LoVo (cell line): ENCODE data around the gene CD300H.
A peak's percentile ranks its signal among the peaks of the same experiment; 100 is the strongest.
"Not testable (repeated sequence)": the region's sequence is repeated elsewhere in the genome, so short reads cannot be mapped to it uniquely, and the experiment has no call there.

Experiments
- DNase-seq: peaks from one replicate; pipeline ENCODE4 v3.0.0-alpha.2; 2016; ENCODE audit warnings: low spot score

Gene CD300H

DNA sequence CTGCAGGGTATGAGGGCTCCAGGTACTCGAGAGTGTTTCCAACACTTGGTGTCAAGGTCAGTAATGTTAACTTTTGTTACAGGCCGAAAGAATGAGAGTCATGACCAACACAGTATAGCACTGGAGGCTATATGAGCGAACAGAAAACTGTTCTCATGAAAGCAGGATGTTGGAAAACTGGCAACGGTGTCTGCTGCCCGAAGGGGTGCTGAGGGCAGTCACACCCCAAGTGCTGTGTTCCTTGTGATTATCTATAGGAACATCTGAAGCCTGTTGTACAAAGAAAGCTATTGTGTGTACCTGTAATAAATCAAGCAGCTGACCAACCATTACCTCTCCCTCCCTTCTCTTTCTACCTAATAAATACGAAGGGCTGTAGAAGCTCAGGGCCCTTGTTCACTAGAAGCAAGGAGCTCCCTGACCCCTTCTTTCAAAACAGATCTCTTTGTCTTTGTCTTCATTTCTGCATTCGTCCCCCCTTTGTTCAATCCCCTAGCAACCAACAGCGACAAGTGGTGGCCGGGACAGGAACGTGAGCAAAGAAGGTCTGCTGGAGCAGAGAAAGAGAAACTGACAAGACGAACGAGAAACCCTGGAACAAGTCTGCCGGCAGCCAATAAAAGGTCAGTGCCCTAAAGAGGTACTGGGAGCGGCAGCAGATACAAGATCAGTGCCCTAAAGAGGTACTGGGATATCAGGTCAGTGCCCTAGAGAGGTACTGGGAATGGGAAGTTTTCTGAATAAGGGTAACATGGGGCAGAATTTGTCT is 17.2 kb upstream of the CD300H start:
- DNase-seq, result no peak

- DNase-seq, result no peak
Observed at GRCh38 chr17:74582633-74583032, 15.3 kb upstream of the CD300H start.

DNA sequence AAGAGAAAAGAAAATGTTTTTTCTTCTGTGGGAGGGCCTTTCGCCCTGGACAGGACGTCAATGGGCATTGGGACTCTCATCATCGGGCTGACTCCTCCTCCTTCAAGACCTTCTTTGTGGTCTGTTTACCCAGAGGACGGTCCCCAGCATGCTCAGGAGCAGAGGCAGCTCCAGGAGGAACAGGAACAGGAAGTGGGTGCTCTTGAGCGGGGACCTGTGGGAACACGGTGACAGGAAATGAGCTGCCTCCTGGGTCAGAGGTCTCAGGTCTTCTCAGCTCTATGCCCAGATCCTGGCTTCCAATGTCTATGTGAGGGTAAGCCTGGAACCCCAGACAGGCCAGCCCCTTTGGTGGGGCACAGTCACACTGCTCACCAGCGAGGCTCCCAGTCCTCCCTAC is 12.6 kb upstream of the CD300H start:
- DNase-seq, result no peak

DNA sequence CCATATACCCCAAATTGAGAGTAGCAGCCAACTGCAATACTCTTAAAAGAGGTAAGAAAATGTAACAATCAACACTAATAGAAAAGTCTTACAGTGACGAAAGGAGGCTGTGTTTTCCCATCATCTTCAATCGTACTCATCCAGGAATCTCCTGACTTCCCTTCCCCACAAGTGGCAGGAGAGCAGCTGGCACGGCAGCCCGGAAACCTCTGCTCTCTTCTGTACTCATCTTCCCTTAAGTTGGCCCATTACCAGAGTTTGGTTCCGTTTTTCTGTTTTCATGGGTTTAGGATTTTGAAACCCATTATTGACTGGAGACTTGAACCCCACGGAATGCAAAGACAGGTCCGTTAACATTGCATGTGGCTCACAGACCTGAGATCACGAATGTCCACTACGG is 11.7 kb upstream of the CD300H start:
- no peak for DNase-seq

DNA sequence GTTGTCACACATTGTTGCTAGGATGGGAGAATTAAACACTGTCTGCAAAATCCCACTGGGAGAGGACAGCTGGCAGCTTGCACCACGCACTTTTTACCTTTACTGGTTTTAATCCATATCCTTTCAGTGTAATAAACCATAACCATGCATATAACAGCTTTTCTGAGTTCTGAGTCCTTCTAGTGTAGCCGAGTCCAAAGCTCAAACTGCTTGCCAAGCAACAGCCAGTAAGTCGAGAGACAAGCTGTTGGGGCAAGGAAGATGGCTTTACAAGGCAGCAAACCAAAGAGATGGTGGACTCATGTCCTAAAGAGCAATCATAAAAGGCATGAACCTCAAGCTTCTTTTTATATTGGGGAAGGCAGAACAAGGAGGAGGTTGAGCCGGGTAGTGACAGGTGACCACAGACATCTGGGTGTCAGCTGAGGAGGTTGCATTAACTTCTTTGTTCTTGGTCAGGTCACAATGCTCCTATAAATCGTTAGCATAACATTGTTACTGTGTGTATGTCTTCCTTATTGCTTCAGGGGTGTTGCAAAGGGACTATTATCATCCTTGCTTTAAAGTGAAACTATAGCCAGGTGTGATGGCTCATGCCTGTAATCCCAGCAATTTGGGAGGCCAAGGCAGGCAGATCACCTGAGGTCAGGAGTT is 7.3 kb upstream of the CD300H start:
- DNase-seq, result no peak

- DNase-seq, result not testable (repeated sequence)
Observed at GRCh38 chr17:74573635-74574034, 6.3 kb upstream of the CD300H start.

DNA sequence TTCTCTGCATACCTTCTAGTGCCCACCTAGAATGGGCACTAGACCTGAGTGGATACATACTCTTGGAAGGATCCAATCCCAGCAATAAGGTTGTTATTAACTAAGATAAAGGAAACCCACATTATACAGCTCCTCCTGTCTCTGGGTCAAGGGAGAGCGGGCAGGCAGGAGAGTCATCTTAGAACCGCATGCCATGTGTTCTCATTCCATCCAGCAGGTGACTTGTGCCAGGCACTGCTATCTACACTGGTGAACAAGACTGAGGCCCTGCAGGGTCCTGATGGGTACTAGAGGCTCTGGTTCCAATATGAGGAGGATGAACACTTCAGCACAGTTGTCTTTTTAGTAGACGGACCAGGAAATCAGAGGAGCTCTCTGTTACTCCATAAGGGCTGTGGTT is 5.9 kb upstream of the CD300H start:
- DNase-seq, result no peak

DNA sequence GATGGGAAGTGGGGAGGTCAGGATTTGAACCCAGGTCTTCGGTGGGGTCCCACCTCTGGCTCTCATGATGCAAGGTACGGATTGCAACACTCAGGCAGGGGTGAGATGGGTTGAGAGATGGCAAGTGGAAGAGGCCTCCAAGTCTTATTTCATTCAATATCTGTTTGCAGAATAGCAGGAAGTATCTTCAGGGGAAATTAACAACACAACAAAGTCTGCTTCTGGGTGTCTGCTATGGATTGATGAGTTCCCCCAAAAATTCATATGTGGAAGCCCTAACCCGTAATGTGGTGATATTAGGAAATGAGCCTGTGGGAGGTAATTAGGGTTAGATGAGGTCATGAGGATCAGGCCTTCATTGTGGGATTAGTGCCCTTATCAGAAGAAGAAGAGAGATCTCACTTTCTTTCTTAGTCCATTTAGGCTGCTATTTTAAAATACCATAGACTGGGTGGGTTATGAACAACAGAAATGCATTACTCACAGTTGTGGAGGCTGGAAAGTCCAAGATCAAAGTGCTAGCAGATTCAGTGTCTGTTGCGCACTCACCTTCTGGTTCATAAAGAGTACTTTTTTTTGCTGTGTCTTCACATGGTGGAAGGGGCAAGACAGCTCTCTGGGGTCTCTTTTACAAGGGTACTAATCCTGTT is 4.4 kb upstream of the CD300H start:
- DNase-seq, result no peak

- peak; percentile 45 for DNase-seq
Observed at GRCh38 chr17:74569020-74570003, 2.0 kb upstream of the CD300H start.

- DNase-seq, result no peak
Observed at GRCh38 chr17:74568106-74568873, 981 bp upstream of the CD300H start.

GRCh38 chr17:74566132-74566753 is 1.1 kb downstream of the CD300H start:
- peak; percentile 38 for DNase-seq

GRCh38 chr17:74565126-74565525 is 2.2 kb downstream of the CD300H start:
- DNase-seq, result no peak

- DNase-seq, result no peak
Observed at GRCh38 chr17:74563358-74563757, 4.0 kb downstream of the CD300H start.

GRCh38 chr17:74561586-74561985 is 5.7 kb downstream of the CD300H start:
- DNase-seq, result no peak

- no peak for DNase-seq
Observed at GRCh38 chr17:74558882-74559519, 8.3 kb downstream of the CD300H start.

DNA sequence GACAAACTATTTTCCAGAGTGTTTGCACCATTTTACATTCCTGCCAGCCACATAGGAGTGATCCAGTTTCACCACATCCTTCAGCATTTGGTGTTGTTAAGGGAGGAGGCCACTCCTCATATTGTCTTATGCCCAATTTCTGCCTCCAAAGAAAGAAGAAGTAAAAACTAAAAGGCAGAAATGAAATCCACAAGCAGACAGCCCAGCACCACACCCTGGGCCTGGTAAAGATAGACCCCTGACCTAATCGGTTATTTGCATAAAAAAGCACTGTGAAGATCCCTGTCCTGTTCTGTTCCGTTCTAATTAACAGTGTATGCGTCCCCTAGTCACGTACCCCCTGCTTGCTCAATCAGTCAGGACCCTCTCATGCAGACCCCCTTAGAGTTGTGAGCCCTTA is 8.9 kb downstream of the CD300H start:
- not testable (repeated sequence) for DNase-seq

GRCh38 chr17:74555427-74555940 is 11.8 kb downstream of the CD300H start:
- DNase-seq, result no peak

- no peak for DNase-seq
Observed at GRCh38 chr17:74554909-74555308, 12.4 kb downstream of the CD300H start.

DNA sequence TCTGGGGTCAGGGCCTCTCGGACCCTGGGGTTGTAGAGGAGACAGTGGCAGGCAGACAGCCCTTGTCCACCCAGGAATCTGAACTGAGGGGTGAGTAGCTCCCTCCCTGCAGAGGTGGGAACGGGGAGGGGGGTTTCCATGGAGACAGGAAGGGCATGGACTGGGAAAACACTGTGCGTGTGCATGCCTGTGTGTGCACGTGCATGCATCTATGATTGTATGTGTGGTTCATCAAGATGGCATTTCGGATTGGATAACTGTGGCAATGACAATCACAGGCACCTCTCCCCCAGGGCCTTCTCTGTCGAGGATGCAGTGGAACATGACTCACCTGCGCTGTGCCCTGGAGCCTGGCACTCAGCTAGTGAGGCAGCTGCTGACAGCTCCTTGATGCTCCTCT is 15.3 kb downstream of the CD300H start:
- DNase-seq, result no peak

DNA sequence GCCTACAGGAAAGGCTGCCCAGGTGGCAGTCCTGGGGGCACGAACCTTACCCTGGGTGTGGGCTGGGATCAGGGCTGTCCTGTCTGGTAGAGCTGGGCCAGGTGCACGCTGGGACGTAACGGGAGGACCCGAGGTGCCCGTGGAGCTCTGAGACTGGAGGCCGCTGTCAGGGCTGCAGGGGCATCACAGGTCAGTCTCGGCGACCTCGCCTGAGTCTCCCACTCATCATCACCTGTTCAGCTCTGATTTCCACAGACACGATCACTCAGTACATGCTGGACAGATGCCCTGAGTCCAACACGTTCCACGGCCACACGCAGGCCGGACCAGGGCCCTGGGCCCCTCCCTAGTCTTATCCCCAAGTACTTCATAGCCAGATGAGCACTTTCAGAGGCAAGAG is 16.7 kb downstream of the CD300H start:
- DNase-seq, result no peak
